NCI-H1048 (cell line): Measurements from ENCODE around the gene XCL2.
"Not testable (repeated sequence)": the region's sequence is repeated elsewhere in the genome, so short reads cannot be mapped to it uniquely, and the experiment has no call there.

ENCODE experiments used
- DNase-seq: peaks from one replicate; lab custom pipeline; 2025; lab: John Stamatoyannopoulos, UW

The XCL2 gene

DNA sequence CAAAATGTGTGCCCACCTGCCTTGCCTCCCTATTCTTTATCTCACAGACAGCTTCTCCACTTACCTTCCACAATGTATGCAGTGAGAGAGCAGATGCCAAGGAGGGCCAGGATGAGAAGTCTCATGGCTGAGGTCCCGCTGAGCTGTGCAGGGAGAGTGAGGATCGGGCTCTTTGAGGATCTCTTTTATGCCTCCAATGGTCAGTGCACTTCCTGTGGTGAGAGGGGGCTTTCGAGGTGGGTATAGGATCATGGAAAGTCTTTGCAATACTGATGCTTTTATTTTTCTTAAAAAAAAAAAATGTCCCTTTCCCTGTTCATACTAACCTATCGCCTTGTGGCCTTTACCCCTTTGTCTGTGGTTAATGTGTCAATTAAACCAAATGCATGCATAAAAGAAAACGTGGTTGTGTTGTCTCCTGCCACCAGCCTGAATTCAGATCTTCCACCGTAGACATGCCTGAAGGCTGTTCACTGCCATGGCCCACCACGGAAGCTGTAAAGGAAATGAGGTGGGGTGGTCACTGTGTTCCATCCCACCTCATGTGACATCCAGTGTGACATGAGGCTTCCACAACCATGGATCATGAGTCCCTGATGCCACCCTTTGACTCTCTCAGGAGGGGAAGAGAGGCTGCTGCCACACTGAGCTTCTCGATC lies at the start of gene XCL2:
Gene XCL2, minus strand, starts transcription at position 158 of the 659 bp plus-strand sequence. Its CDS starts 33 bp downstream, at position 125.
- not testable (repeated sequence) for DNase-seq

DNA sequence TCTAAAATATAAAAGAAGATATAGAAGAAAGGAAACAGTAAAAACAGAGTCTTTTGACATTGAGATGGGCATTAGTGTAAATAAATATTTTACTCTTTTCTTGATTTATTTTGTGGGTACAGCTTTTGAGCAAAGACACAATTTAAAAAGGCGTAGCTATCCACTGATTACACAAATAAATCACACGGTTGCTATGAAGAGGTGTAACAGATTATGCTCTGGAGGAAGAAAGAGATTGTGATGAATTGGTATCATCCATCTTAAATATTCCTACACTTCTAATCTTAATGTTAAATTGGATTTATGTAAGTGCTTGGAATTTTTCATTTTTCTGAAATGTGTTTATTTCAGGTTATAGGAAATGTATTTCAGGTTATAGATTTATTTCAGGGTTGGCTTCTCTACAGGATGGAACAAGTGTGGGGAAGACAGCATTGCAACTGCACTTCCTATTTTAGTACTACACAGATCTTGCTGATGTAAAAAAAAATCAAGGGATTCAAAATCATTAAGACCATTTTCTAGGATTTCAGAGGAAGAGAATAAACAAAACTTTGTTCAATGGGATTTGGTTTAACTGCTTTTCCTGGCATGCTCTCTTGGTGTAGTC lies 47.9 kb upstream of the XCL2 start:
- DNase-seq = no peak

DNA sequence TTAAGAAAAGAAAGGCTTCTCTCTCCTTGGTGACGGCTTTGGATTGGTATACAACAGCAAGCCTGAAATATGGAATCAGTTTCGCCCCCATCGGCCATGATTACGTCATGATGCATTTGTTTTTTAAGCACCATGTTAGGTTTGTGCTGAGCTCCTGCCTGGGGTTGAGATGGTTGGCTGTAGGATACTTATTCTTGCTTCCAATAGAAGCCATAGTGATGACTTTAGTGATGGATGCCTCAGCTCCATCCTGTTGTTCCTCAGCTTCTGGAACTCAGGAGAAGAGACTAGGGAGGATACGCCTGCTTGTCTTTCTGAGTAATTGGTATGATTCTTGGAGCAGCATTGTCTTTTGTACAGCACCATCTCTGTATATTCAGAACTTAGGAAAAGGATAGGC lies 47.3 kb upstream of the XCL2 start:
- DNase-seq = no peak

DNA sequence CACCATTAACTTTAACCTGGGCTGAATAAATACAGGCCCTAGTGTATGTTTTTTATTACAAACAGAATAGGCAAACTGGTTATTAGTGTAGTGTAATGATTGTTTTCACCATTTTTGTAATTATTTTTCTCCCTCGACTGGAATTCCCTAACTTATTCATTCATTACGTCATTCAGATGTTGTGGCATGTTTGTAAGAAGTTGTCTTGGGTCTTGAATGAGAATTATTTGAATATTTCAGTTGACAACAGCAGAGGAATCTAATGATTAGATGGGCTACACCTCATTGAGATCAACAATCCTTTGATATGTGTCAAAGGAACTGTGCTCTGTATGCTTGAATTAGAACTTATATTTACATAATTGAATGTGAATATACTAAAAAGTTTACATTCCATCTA lies 45.4 kb upstream of the XCL2 start:
- DNase-seq = no peak

- no peak for DNase-seq
Observed at GRCh38 chr1:168585937-168586336, 42.1 kb upstream of the XCL2 start.

GRCh38 chr1:168585191-168585590 lies 41.4 kb upstream of the XCL2 start:
- no peak for DNase-seq

- no peak for DNase-seq
Observed at GRCh38 chr1:168583571-168583970, 39.8 kb upstream of the XCL2 start.

- DNase-seq = no peak
Observed at GRCh38 chr1:168582688-168583336, 39.0 kb upstream of the XCL2 start.

DNA sequence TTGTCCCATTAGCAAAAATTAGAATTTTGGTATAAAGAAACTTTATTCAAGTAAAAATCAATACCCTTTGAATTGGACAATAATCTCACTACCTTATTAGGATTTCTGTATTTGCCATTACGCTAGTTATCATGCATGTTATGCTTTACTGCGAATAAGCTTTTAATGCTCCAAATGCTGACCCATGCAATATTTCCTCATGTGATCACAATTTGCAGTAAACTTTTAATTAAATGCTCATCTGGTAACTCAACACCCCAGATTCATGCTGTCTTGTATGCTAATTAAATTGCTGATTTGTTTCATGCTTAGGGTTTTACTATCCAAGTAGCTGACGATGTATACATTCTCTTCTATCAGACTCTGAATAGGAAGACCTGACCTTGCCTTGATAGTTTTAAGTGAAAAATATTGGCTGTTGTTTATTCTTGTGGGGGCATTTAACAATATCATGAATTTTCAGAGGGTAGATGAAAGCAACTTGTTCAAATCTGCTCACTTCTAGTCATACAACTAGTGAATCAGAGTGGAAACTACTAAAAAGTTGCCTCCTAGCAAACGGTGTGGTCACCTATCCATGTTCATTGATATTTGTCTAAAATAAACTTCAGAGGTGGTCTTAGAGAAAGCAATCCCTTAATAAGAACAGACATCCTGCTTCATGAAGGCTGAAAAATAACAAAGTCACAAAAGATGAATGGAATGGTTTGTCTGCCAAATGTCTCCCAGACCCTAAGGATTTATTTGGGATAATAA lies 38.2 kb upstream of the XCL2 start:
- no peak for DNase-seq

DNA sequence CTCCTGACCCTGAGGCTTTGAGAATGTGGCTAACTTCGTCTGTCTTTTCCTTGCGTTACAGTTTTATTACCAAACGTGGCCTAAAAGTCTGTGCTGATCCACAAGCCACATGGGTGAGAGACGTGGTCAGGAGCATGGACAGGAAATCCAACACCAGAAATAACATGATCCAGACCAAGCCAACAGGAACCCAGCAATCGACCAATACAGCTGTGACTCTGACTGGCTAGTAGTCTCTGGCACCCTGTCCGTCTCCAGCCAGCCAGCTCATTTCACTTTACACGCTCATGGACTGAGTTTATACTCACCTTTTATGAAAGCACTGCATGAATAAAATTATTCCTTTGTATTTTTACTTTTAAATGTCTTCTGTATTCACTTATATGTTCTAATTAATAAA lies 37.2 kb upstream of the XCL2 start:
- not testable (repeated sequence) for DNase-seq

GRCh38 chr1:168580290-168580689 lies 36.5 kb upstream of the XCL2 start:
- not testable (repeated sequence) for DNase-seq

GRCh38 chr1:168578531-168579185 lies 34.9 kb upstream of the XCL2 start:
- not testable (repeated sequence) for DNase-seq

- not testable (repeated sequence) for DNase-seq
Observed at GRCh38 chr1:168576245-168576688, 32.5 kb upstream of the XCL2 start, which contains the start of gene XCL1. Gene XCL1 (plus strand): TSS chr1:168576605. CDS start chr1:168576638, 33 bp downstream.

GRCh38 chr1:168574234-168574633 lies 30.4 kb upstream of the XCL2 start:
- not testable (repeated sequence) for DNase-seq

DNA sequence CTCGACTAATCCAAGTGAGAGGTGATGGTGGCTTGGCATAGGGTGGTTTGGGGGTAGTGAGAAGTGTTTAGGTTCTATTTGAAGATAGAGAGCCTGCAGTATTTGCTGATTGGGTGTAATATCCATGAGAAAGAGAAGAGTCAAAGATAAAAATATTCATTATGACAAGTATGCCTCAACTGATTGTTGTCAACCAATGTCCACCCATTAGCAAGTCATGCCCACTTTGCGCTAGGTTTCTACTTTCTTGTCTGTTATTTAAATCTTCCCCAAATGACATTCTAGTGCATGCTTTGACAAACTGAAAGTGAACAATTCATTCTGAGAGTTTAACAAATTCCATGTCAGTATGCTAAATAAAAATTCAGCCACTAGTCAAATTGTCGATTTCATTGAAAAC lies 28.8 kb upstream of the XCL2 start:
- DNase-seq = no peak

- DNase-seq = no peak
Observed at GRCh38 chr1:168570652-168571051, 26.9 kb upstream of the XCL2 start.

DNA sequence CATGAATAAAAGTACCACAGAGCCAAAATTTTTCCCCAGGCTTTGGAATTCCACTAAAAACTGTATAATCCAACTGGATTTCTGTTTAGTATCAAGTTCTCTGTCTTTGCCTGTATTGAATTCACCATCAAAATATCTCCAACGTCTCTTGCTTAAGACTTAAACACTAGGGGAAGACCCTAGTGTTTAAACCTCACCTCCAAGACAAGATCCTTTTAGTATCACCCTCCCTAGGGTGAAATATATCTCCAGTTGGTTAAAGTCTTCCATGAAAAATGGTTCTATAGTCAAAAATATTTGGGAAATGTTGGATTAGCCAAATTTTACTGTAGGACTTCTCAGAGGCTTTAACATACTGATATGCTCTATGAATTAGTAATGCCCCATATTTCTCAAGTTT lies 24.5 kb upstream of the XCL2 start:
- no peak for DNase-seq

DNA sequence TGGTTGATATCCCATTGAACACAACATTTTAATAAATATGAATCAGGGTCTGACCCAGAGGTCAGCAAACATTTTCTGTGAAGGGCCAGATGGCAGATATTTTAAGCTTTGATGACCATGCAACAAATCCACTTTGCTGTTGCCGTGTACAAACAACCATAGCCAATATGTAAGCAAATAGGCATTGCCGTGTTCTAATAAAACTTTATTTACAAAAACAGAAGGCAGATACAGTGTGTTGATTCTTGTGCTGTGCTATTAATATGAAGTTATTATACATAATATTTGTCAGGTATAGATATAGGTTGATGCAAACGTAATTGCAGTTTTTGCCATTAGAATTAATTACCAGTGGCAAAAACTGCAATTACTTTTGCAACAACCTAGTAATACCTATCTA lies 23.8 kb upstream of the XCL2 start:
- DNase-seq = no peak

- DNase-seq = no peak
Observed at GRCh38 chr1:168567007-168567406, 23.2 kb upstream of the XCL2 start.

DNA sequence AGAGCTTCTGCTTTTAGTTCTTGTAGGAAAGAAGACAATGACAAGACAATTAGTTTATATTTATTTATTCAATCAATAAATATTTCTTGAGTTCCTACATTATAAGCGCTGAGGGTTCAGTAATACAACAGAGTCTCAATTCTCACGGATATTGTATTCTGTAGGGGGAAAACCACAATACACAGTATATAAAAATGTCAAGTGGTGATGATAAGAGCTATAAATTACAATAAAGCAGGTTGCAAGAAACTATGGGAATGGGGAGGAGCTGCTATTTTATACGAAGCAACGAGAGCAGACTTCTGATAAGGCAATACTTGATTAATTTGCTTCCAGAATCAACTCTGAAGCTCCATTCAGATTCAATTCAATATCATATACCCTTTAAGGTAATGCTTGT lies 22.0 kb upstream of the XCL2 start:
- DNase-seq = no peak

DNA sequence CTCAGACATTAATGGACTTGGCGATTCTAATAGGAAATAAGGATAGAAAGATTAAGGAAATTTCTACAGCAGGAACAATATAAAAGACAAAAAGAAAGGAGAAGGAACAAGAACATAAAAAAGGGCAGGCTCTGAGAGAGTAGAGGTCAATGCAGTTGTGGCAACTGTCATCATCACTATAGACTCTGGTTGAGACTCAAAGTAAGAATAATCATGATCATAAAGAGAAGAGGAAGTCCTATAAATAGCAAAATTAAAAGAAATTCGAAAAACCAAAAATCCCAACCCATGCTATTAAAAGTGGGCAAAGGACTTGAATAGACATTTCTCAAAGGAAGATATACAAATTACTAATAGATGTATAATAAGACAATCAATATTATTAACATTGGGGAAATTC lies 18.2 kb upstream of the XCL2 start:
- no peak for DNase-seq

DNA sequence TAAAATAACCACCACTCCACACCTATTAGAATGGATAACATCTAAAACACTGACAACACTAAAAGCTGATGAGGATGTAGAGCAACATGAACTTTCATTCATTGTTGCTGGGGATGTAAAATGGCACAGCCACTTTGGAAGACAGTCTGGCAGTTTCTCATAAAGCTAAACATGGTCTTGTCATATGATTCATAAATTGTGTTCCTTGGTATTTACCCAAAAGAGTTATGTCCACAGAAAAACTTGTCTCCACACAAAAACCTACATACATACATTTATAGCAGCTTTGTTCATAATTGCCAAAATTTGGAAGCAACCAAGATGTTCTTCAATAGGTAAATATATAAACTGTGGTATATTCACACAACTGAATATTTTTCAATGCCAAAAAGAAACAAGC lies 16.6 kb upstream of the XCL2 start:
- no peak for DNase-seq
